MM.1S (cell line): ENCODE results near the gene HDAC3.

Experiments used
- DNase-seq: peaks from one replicate; pipeline ENCODE4 v3.0.0-alpha.2; 2015
- H2AFZ ChIP-seq: fragments of 300-600 bp; sonication (generic); 2 replicates; pipeline ENCODE4 v1.6.0; 2016; ENCODE audit warnings: antibody characterized with exemption, low read length
- H3F3A ChIP-seq: fragments of 300-600 bp; sonication (generic); 2 replicates; pipeline ENCODE4 v1.6.1; 2016; ENCODE audit warnings: mild to moderate bottlenecking, antibody characterized with exemption, low read length, moderate library complexity, mixed read lengths; ENCODE audit not compliant: insufficient read depth
- H3K27ac ChIP-seq: fragments of 300-600 bp; sonication (generic); 2 replicates; pipeline ENCODE4 v1.5.1; 2016; ENCODE audit warnings: mild to moderate bottlenecking, low read length
- H3K27me3 ChIP-seq: fragments of 300-600 bp; sonication (generic); replicated peaks from 2 replicates; pipeline ENCODE4 v1.6.0; 2016; ENCODE audit warnings: low read length; ENCODE audit not compliant: insufficient read depth
- H3K36me3 ChIP-seq: fragments of 300-600 bp; sonication (generic); replicated peaks from 2 replicates; pipeline ENCODE4 v1.6.1; 2016; ENCODE audit warnings: mild to moderate bottlenecking, low read length, mixed read lengths; ENCODE audit not compliant: insufficient read depth
- H3K4me1 ChIP-seq: fragments of 300-600 bp; sonication (generic); 2 replicates; pipeline ENCODE4 v1.6.1; 2016; ENCODE audit warnings: low read length, mixed read lengths
- H3K4me2 ChIP-seq: fragments of 300-600 bp; sonication (generic); 2 replicates; pipeline ENCODE4 v1.6.0; 2016; ENCODE audit warnings: low read depth, low read length
- H3K4me3 ChIP-seq: fragments of 300-600 bp; sonication (generic); 2 replicates; pipeline ENCODE4 v1.5.1; 2016; ENCODE audit warnings: low read length, mixed read lengths
- H3K79me2 ChIP-seq: fragments of 300-600 bp; sonication (generic); 2 replicates; pipeline ENCODE4 v1.6.1; 2016; ENCODE audit warnings: mixed run types, low read length, mixed read lengths
- H3K9ac ChIP-seq: fragments of 300-600 bp; sonication (generic); 2 replicates; pipeline ENCODE4 v1.6.1; 2016; ENCODE audit warnings: low read length, mixed read lengths
- H3K9me2 ChIP-seq: fragments of 300-600 bp; sonication (generic); replicated peaks from 2 replicates; pipeline ENCODE4 v1.6.1; 2016; ENCODE audit warnings: mild to moderate bottlenecking, low read length, mixed read lengths; ENCODE audit not compliant: insufficient read depth
- H3K9me3 ChIP-seq: fragments of 300-600 bp; sonication (generic); replicated peaks from 2 replicates; pipeline ENCODE4 v1.6.1; 2016; ENCODE audit warnings: mild to moderate bottlenecking, low read length, mixed read lengths; ENCODE audit not compliant: insufficient read depth
- H4K20me1 ChIP-seq: fragments of 300-600 bp; sonication (generic); 2 replicates; pipeline ENCODE4 v1.6.1; 2016; ENCODE audit warnings: mild to moderate bottlenecking, low read length, moderate library complexity, mixed read lengths; ENCODE audit not compliant: insufficient read depth
- EZH2 ChIP-seq: fragments of 300-600 bp; sonication (generic); optimal IDR thresholded peaks from 2 replicates; pipeline ENCODE3; 2017; ENCODE audit warnings: low read depth, mild to moderate bottlenecking, antibody characterized with exemption, low read length, mixed read lengths
- EZH2phosphoT487 ChIP-seq: fragments of 300-600 bp; sonication (generic); IDR thresholded peaks from 2 replicates; pipeline ENCODE4 v1.6.1; 2018; ENCODE audit warnings: antibody characterized with exemption, low read length
- TF ChIP-seq, protein P1 (sequence below): fragments of 300-600 bp; sonication (generic); IDR thresholded peaks from 2 replicates; pipeline ENCODE4 v1.5.1; 2016; ENCODE audit warnings: antibody characterized with exemption, low read length, mixed read lengths

The HDAC3 gene

DNA sequence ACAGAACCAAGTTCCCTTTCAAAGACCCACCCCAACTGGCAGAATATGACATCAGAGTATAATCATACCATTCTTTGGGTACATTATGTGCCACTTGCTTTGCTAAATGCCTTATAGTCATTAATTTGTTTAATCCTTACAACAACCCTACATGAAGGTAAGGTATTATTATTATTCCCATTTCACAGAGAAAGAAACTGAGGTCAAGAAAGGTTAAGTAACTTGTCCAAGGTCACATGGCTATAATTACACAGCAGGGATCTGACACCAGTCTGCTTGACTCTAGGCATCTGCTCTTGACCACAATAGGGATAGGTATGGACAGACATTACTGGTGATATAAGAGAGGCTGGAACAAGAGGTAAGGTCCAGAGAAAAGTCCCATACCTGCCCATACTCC lies 13.3 kb upstream of the HDAC3 start:
- H3K36me3 ChIP-seq = no peaks in the 10 kb centered on the region
- H3K27me3 ChIP-seq = no peaks in the 10 kb centered on the region
- H3K9me3 ChIP-seq = no peaks in the 10 kb centered on the region
- no peak overlapping the region for H3K27ac ChIP-seq
- no peak overlapping the region for H3K4me2 ChIP-seq
- no peak for DNase-seq
- no peak overlapping the region for H2AFZ ChIP-seq
- no peak overlapping the region for H3K4me3 ChIP-seq
- no peak overlapping the region for H3K9ac ChIP-seq
- no peak for TF ChIP-seq EZH2phosphoT487
- no peak for TF ChIP-seq EZH2
- TF ChIP-seq, protein P1, sequence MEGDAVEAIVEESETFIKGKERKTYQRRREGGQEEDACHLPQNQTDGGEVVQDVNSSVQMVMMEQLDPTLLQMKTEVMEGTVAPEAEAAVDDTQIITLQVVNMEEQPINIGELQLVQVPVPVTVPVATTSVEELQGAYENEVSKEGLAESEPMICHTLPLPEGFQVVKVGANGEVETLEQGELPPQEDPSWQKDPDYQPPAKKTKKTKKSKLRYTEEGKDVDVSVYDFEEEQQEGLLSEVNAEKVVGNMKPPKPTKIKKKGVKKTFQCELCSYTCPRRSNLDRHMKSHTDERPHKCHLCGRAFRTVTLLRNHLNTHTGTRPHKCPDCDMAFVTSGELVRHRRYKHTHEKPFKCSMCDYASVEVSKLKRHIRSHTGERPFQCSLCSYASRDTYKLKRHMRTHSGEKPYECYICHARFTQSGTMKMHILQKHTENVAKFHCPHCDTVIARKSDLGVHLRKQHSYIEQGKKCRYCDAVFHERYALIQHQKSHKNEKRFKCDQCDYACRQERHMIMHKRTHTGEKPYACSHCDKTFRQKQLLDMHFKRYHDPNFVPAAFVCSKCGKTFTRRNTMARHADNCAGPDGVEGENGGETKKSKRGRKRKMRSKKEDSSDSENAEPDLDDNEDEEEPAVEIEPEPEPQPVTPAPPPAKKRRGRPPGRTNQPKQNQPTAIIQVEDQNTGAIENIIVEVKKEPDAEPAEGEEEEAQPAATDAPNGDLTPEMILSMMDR = no peak
- H4K20me1 ChIP-seq = no peaks in the 10 kb centered on the region
- no peaks in the 10 kb centered on the region; the same call in 1 of the 2 replicates for H3K4me1 ChIP-seq
- H3K79me2 ChIP-seq = no peaks in the 10 kb centered on the region
- no peaks in the 10 kb centered on the region for H3K9me2 ChIP-seq
- no peaks in the 10 kb centered on the region for H3F3A ChIP-seq

DNA sequence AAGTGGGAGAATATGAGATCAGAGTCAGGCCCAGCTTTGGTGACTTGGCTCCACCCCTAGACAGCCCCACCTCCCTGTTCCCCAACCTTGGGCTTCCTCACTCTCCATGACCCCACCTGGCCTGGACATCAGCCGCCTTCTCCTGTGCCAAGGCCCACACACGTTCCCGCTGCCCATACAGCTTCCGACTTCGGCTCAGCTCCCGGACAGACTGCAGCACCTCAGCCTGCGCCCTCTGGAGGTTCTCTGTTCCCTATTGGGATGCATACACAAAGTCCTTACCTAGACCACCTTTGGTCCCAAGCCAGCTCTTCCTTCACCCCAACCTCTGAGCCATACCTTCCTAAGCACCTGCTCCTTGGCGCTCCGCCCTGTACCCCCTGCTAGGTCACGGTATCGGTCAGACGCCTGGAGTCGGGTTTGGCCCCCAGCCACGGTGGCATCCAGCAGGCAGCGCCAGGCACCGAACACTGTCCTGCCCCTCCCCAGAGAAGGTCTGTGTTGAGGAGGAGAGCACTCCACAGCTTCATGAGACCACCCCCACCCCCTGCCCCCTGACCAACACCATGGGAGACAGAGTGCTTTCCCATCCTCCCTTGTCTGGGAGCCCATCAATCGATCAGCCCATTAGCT lies 12.5 kb upstream of the HDAC3 start:
- Histone ChIP-seq H3K4me3 (no peak overlapping the region), H3K27ac (no peak overlapping the region), H3K4me2 (no peak overlapping the region), H2AFZ (no peak overlapping the region), H3K9me3 (no peaks in the 10 kb centered on the region), H3K4me1 (no peaks in the 10 kb centered on the region; the same call in 1 of the 2 replicates), H4K20me1 (no peaks in the 10 kb centered on the region), H3K36me3 (no peaks in the 10 kb centered on the region), H3K27me3 (no peaks in the 10 kb centered on the region), H3K79me2 (no peaks in the 10 kb centered on the region), H3K9ac (no peak overlapping the region), H3K9me2 (no peaks in the 10 kb centered on the region), H3F3A (no peaks in the 10 kb centered on the region)
- TF ChIP-seq, protein P1 = no peak
- TF ChIP-seq EZH2phosphoT487 = no peak
- no peak for TF ChIP-seq EZH2
- DNase-seq = no peak

DNA sequence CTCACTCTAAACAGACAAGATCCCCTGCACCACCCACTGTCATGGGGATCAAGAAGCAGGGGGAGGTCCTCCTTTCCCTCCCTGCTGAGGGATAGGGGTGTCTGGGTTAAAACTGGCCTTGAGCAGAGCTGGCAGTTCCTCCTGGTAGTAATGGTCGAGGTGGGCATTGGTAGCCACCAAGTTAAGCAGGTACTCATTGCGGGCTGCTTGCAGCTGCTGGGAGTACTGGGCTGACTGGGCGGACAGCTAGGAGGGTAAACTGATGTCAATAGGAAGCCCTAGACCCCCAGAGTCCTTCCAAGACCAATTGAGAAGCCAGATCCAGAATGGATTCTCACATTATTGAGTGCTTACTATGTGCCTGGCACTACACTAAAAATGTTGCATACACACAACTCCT lies 11.2 kb upstream of the HDAC3 start:
- no peak for TF ChIP-seq EZH2phosphoT487
- TF ChIP-seq, protein P1 = no peak
- TF ChIP-seq EZH2 = no peak
- no peak overlapping the region for H3K4me2 ChIP-seq
- H3K79me2 ChIP-seq = no peaks in the 10 kb centered on the region
- H3K27ac ChIP-seq = no peak overlapping the region
- no peaks in the 10 kb centered on the region; the same call in 1 of the 2 replicates for H3K4me1 ChIP-seq
- DNase-seq = no peak
- no peak overlapping the region for H3K4me3 ChIP-seq
- H3K9me2 ChIP-seq = no peaks in the 10 kb centered on the region
- H3K9ac ChIP-seq = no peak overlapping the region
- no peaks in the 10 kb centered on the region for H3K27me3 ChIP-seq
- H3F3A ChIP-seq = no peaks in the 10 kb centered on the region
- no peaks in the 10 kb centered on the region for H4K20me1 ChIP-seq
- no peak overlapping the region for H2AFZ ChIP-seq
- H3K36me3 ChIP-seq = no peaks in the 10 kb centered on the region
- no peaks in the 10 kb centered on the region for H3K9me3 ChIP-seq
